H1 (cell line): ENCODE data around the gene TARBP2. TPM values are rescaled to one million over a fixed set of nuclear protein-coding genes. Genes with fewer than 3 reads are reported as not detected.

Experiments used
- POU5F1 ChIP-seq: IDR thresholded peaks from 2 replicates; pipeline ENCODE4 v1.6.1; 2011; ENCODE audit warnings: low read depth, mild to moderate bottlenecking, low read length, moderate library complexity
- SIX5 ChIP-seq: IDR thresholded peaks from 2 replicates; pipeline ENCODE4 v1.6.1; 2011; ENCODE audit warnings: mild to moderate bottlenecking, low read depth, low read length
- polyA plus RNA-seq, 7 experiments: library from polyadenylated mRNA; depleted of rRNA in 3 of 7; stranded (reverse) in 5 of 7; unstranded in 2 of 7; fragments of >200 nt in 5 of 7; fragments of 200-250 nt in 2 of 7; gene quantifications; 1 replicate in 5 of 7; 2 replicates in 1 of 7; 4 replicates in 1 of 7; pipeline versions ENCODE4 v1.2.1 to v1.2.3, GENCODE V29; 2011 to 2013; ENCODE audit warnings: missing spikeins in 2 of 7, mixed read lengths in 2 of 7
- total RNA-seq: library from RNA; stranded (reverse); fragmentation: NEBNext Ultra II Directional; extraction: Animal tissue kit (Norgen Biotek cat#: 25700); gene quantifications from 2 replicates; pipeline ENCODE4 v1.2.1, GENCODE V29; 2021

The TARBP2 gene
- total and polyA plus RNA-seq, 2 of the 8 experiments (the other 6 are each of a cell fraction or from before 2014, with no cell fraction given) = 69.9 to 122 TPM

DNA sequence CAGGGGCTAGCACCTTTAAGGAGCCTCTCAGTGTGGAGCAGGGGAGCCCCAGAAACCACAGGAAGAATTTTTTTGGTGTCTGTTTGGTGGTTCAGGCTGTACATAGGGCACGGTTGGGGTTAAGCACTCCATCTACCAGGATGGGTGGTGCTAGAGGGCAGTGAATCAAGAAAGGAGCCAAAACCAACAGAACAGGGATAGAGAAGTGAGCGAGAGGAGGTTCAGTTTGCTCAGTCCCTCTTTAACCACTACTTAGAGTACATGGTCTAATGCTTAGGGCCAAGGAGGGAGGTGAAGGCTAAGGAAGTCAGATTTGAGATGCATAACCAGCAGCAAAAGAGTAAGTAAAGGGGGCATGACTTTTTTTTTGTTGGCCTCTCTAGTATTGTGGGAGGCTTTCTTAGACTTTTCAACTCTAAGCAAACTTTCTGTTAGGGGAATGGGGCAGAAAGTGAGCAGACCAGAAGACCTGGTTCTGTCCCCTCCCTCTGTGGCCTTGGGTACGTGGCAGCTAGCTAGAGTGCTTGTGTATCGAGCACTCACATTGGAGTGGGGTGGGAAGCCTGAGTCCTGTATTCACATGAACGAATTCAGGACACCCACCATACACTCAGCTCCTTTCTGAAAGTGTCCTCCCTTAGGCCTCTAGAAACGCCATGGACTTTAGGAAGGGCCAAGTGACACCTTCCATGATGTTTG is 12.8 kb downstream of the TARBP2 start (continued):
- no peak for TF ChIP-seq SIX5
- TF ChIP-seq POU5F1 = no peak
